HG03135 (cell line): ENCODE results near the gene ESYT2.

Source experiments
- ATAC-seq: cut with Tn5 transposase; IDR thresholded peaks from one replicate; pipeline ENCODE4 v1.9.1; 2021; ENCODE audit warnings: mild to moderate bottlenecking, moderate library complexity; ENCODE audit not compliant: unreplicated experiment

Gene ESYT2

DNA sequence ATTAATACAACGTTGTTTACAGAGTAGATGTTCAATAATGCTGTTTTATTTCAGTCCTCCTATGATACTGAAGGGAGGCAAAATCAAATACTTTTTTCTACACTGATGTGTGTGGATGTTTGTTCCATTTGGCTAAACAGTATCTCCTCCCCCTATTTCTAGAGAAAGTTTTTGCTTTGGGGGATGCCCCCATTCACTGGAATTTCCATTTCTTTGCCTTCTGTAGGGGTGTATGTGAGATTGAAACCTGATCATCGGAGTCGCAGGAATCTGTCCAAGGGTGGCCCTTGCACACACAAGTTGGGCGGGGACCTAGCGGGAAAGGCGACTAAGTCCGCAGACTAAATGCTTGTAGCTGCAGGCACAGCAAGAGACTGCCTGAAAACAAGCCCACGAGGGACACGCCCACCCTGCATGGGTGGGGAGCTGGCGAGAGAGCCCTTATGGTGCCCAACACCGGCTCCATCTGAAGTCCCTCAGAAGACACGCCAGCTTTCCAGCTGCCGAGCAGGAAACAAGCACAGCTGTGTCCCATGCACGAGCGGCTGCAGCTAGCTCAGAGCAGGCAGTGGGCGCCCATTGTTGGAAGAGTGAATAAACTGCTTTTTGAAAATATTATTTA, 58.0 kb downstream of the ESYT2 start:
- ATAC-seq, result no peak

GRCh38 chr7:158767707-158768106, 61.6 kb downstream of the ESYT2 start:
- ATAC-seq, result no peak

DNA sequence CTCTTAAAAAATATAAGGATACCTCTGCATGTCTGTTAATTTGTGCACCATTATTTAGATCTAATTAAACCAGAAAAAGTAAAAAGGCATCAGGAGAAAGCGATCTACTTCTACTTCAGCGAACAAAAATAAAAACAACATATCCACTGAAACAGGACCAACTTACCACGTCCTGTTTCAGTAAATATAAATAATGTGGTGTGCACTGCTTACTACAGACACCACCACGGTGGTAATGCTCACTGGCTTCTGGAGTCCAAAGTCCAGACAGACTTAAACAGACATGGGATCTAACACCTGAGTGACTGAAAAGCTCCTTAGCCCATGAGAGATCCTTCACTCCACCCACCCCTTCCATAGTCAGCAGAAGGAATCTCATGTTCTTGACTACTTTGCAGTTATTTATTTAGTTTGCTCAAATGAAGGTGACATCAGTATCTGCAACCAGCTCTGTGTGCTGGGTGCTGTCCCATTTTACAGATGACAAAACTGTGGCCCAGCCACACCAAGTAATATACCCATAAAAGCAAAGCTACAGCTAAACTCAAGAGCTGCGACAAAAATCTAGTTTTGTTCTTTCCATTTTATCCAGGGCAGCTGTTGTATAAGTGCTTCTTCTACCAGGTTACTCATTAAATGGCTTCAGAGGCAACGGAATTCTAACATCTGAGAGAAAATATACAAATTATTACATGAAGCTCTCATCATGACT, 62.6 kb downstream of the ESYT2 start:
- peak; percentile 77 for ATAC-seq

- ATAC-seq, result no peak
These were observed 64.3 kb downstream of the ESYT2 start for GRCh38 chr7:158765020-158765419.

- no peak for ATAC-seq
These were observed 65.8 kb downstream of the ESYT2 start for GRCh38 chr7:158763454-158764033.

- ATAC-seq, result no peak
These were observed 67.4 kb downstream of the ESYT2 start for GRCh38 chr7:158761945-158762344.

GRCh38 chr7:158760936-158761335, 68.4 kb downstream of the ESYT2 start:
- no peak for ATAC-seq

- no peak for ATAC-seq
These were observed 68.9 kb downstream of the ESYT2 start for GRCh38 chr7:158760445-158760764.

- ATAC-seq, result no peak
These were observed 69.4 kb downstream of the ESYT2 start for GRCh38 chr7:158759749-158760444.

- ATAC-seq, result no peak
These were observed 70.1 kb downstream of the ESYT2 start for GRCh38 chr7:158759245-158759614.

GRCh38 chr7:158758586-158759244, 70.6 kb downstream of the ESYT2 start:
- no peak for ATAC-seq

DNA sequence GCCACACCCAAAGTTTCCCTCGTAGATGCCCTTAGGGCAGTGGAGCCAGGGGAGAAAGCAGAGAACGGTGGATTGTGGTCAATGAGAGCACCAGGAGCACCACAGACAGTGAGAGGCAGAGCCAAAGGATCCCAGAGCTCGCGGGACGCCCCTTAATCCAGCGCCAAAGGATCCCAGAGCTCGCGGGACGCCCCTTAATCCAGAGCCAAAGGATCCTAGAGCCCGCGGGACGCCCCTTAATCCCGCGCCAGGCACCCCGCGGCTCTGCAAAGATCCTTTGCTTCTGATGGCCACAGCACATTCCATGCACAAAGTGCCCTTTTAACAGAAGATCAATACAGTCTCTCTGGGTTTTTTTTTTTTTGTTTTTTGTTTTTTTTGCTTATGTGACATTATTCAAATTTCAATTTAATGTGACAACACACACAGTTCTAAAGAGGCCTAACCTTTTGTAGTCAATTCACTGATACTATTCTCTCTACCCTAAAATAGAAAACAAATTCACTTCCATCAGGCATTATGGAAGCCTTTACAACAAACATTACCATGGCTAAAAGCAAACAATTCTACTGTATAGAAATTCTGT, 71.8 kb downstream of the ESYT2 start:
- no peak for ATAC-seq

DNA sequence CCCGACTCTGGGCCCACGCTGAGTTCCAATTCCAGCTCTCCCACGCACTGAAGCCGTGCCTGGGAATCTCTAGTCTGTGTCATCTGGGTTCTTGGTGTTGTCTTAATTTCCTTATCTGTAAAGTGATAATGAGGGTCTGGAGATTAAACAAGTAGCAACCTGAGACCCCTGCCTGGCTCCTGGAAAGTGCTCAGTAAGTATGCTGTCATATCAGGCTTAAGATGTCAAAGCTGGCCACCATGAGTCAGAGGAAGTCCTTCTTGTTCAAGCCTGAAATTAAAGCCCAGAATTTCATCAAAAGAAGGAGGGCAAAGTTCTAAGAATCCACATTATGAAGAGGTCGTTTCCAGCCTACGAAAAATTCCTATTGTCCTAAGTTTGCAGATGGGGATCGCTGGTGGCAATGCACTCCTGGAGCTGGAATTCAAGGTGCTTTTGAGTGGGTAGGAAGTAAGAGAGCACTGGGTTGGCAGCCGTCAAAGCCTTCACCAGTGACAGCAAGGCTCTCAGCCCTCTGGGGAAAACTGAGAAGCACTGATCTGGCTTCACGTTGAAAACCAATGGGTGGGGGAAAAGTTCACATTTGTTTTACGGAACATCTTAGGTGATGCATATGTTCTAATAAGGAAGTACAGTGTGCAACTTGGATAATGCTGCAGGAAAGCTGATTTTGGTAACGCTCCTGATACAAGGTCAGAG, 74.4 kb downstream of the ESYT2 start:
- ATAC-seq, result no peak

- no peak for ATAC-seq
These were observed 75.4 kb downstream of the ESYT2 start for GRCh38 chr7:158753900-158754299.

DNA sequence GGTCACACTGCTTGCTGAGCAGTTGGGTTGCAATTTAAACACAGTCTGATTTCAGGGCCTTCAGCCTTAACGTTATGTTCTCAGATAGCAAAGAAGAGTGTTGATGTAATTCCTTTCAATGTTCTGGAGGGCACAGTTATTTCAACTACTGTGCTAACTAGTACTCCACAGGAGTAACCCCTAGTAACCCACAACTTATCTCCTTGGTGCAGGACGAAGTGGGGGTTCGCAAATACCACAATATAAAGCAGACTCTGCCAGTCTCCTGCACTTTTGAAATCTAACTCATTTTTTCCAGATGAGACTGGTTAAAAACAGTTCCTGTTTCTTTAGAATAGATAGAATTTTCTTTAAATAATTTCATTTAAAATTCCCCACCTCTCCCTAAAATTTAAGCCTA, 77.6 kb downstream of the ESYT2 start:
- ATAC-seq, result no peak

- ATAC-seq, result no peak
These were observed 78.1 kb downstream of the ESYT2 start for GRCh38 chr7:158751199-158751598.

- no peak for ATAC-seq
These were observed 78.6 kb downstream of the ESYT2 start for GRCh38 chr7:158750702-158751101.

GRCh38 chr7:158749396-158749795, 79.9 kb downstream of the ESYT2 start:
- ATAC-seq, result no peak

GRCh38 chr7:158748335-158748734, 81.0 kb downstream of the ESYT2 start:
- no peak for ATAC-seq

DNA sequence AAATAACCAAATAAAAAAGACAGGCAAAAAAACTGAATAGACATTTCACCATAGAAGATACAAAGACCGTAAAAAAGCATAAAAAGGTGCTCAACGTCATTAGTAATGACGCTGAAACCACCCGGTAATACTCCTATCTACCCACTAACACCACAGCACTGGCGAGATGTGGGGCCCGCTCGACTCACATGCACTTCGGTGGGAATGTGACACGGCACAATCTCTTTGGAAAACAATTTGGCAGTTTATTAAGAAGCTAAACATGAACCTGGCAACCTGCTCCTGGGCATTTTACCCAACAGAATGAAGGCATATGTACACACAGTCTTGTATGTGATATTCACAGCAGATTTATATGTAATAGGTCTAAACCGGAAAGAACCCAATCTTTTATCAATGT, 81.9 kb downstream of the ESYT2 start:
- ATAC-seq, result no peak

GRCh38 chr7:158746957-158747356, 82.4 kb downstream of the ESYT2 start:
- ATAC-seq, result no peak
